ENCODE measurements around the gene HECTD1.

DNA sequence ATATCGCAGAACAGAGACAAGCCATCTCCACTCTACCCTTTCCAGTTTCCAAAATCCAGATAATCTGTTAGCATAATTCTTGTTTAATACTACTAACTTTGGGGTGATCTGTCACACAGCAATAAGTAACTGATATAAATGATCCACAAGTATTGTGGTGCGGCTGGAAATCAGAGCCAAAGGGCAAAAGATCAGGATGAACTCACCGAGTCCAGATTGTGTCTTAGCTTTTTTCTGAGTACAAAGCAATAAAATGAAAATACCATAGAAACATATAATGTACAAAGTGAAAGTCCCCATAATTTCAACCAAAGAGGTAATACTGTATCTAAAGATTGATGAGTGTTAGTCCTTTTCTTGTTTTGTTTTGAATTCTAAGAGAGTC lies 17.4 kb downstream of the HECTD1 start:
- no peak for TF ChIP-seq EZH2 (IDR thresholded peaks at IDR 0.05)
- TF ChIP-seq, protein P1, sequence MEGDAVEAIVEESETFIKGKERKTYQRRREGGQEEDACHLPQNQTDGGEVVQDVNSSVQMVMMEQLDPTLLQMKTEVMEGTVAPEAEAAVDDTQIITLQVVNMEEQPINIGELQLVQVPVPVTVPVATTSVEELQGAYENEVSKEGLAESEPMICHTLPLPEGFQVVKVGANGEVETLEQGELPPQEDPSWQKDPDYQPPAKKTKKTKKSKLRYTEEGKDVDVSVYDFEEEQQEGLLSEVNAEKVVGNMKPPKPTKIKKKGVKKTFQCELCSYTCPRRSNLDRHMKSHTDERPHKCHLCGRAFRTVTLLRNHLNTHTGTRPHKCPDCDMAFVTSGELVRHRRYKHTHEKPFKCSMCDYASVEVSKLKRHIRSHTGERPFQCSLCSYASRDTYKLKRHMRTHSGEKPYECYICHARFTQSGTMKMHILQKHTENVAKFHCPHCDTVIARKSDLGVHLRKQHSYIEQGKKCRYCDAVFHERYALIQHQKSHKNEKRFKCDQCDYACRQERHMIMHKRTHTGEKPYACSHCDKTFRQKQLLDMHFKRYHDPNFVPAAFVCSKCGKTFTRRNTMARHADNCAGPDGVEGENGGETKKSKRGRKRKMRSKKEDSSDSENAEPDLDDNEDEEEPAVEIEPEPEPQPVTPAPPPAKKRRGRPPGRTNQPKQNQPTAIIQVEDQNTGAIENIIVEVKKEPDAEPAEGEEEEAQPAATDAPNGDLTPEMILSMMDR (IDR thresholded peaks at IDR 0.05): no peak

All from neural progenitor cell (in vitro differentiated cells).